K562 (cell line): ENCODE data around the gene KIAA1614. TPM values are rescaled to one million over a fixed set of nuclear protein-coding genes. Genes with fewer than 3 reads are reported as not detected.

ENCODE experiments used
- CTCFL ChIP-seq: IDR thresholded peaks from 2 replicates; pipeline ENCODE4 v1.6.1; 2011; ENCODE audit warnings: borderline replicate concordance, low read depth, mild to moderate bottlenecking, moderate library complexity, low read length; ENCODE audit not compliant: insufficient read depth, poor library complexity, severe bottlenecking
- DMBX1 ChIP-seq: fragments of 250-450 bp; sonication (Bioruptor Pico); IDR thresholded peaks from 2 replicates; pipeline ENCODE4 v1.8.0; 2022; ENCODE audit warnings: inconsistent platforms, mild to moderate bottlenecking, moderate library complexity, borderline replicate concordance
- ELK3 ChIP-seq: fragments of 450-650 bp; formaldehyde crosslinking; IDR thresholded peaks from 2 replicates; pipeline ENCODE4 v1.4.0; 2020; ENCODE audit warnings: mild to moderate bottlenecking
- FOXK2 ChIP-seq, 2 experiments: fragments of 450-650 bp; IDR thresholded peaks in 1 of 2; conservative IDR thresholded peaks in 1 of 2; 2 replicates each; pipeline ENCODE4 v1.6.1; 2016; ENCODE audit warnings: low read depth in 2 of 2, mild to moderate bottlenecking in 1 of 2
- HBP1 ChIP-seq: fragments of 450-650 bp; formaldehyde crosslinking; IDR thresholded peaks from 2 replicates; pipeline ENCODE4 v1.4.0; 2022; ENCODE audit warnings: missing genetic modification characterization
- HDAC2 ChIP-seq: fragments of 450-650 bp; IDR thresholded peaks from 2 replicates; pipeline ENCODE4 v1.6.1; 2016; ENCODE audit warnings: mild to moderate bottlenecking
- HEY1 ChIP-seq: fragments of 250-450 bp; sonication (Bioruptor Pico); IDR thresholded peaks from 2 replicates; pipeline ENCODE4 v1.5.0; 2020; ENCODE audit warnings: mild to moderate bottlenecking, moderate library complexity, borderline replicate concordance
- ID3 ChIP-seq, 2 experiments: fragments of 250-450 bp in 1 of 2; fragments of 450-650 bp in 1 of 2; sonication (Bioruptor Pico) in 1 of 2; IDR thresholded peaks; 2 replicates each; pipeline versions ENCODE4 v1.6.1 to v1.8.0; 2016 to 2021; ENCODE audit warnings: mild to moderate bottlenecking in 2 of 2, moderate library complexity in 2 of 2, missing compliant biosample characterization in 1 of 2, missing genetic modification characterization in 1 of 2
- MAFG ChIP-seq: fragments of 450-650 bp; conservative IDR thresholded peaks from 2 replicates; pipeline ENCODE4 v1.6.1; 2016; ENCODE audit warnings: missing genetic modification characterization, missing compliant biosample characterization
- MCM7 ChIP-seq, 2 experiments: fragments of 450-650 bp; IDR thresholded peaks; 2 replicates each; pipeline ENCODE4 v1.6.1; 2016 to 2018
- MEF2D ChIP-seq: conservative IDR thresholded peaks from 2 replicates; pipeline ENCODE4 v1.6.1; 2016; ENCODE audit warnings: low read depth, missing genetic modification characterization, missing compliant biosample characterization
- NCOA6 ChIP-seq: fragments of 450-650 bp; IDR thresholded peaks from 2 replicates; pipeline ENCODE4 v1.6.1; 2017; ENCODE audit warnings: mild to moderate bottlenecking
- RAD21 ChIP-seq, 2 experiments: fragments of 250-450 bp in 1 of 2; fragments of 450-650 bp in 1 of 2; sonication (Bioruptor Pico) in 1 of 2; formaldehyde crosslinking in 1 of 2; IDR thresholded peaks in 1 of 2; conservative IDR thresholded peaks in 1 of 2; 2 replicates each; pipeline versions ENCODE4 v1.4.0 to v1.8.0; 2020 to 2022; ENCODE audit warnings: mild to moderate bottlenecking in 2 of 2, moderate library complexity in 1 of 2
- RFX7 ChIP-seq: fragments of 250-450 bp; sonication (Bioruptor Pico); IDR thresholded peaks from 2 replicates; pipeline ENCODE4 v1.5.1; 2021; ENCODE audit warnings: mild to moderate bottlenecking
- TAF15 ChIP-seq: fragments of 200-400 bp; formaldehyde crosslinking; IDR thresholded peaks from 2 replicates; pipeline ENCODE4 v1.6.1; 2017; ENCODE audit warnings: mild to moderate bottlenecking, low read depth, low read length, moderate library complexity
- THRAP3 ChIP-seq: fragments of 450-650 bp; IDR thresholded peaks from 2 replicates; pipeline ENCODE4 v1.6.1; 2016; ENCODE audit warnings: mild to moderate bottlenecking, inconsistent platforms, borderline replicate concordance
- ZEB2 ChIP-seq: fragments of 450-650 bp; IDR thresholded peaks from 2 replicates; pipeline ENCODE4 v1.6.1; 2016
- ZKSCAN8 ChIP-seq: fragments of 200-800 bp; sonication (Bioruptor generic); IDR thresholded peaks from 2 replicates; pipeline ENCODE4 v1.6.1; 2016; ENCODE audit warnings: missing genetic modification characterization, missing compliant biosample characterization
- ZNF23 ChIP-seq: fragments of 250-450 bp; sonication (Bioruptor Pico); IDR thresholded peaks from 2 replicates; pipeline ENCODE4 v1.4.0; 2020; ENCODE audit warnings: mild to moderate bottlenecking
- ZNF354B ChIP-seq: fragments of 250-450 bp; sonication (Bioruptor Pico); IDR thresholded peaks from 2 replicates; pipeline ENCODE4 v1.4.0; 2020
- ZNF589 ChIP-seq: fragments of 200-800 bp; sonication (Bioruptor generic); IDR thresholded peaks from 2 replicates; pipeline ENCODE4 v1.6.1; 2016; ENCODE audit warnings: low read depth, missing genetic modification characterization, missing compliant biosample characterization
- polyA plus RNA-seq, 8 experiments: library from polyadenylated mRNA; depleted of rRNA in 4 of 8; stranded (reverse) in 5 of 8; unstranded in 3 of 8; fragments of >200 nt; fragmentation: Nextera tagmentation in 2 of 8; fragmentation: Illumina TruSeq in 1 of 8; extraction: Ambion mirVana in 2 of 8; extraction: Trizol in 1 of 8; gene quantifications; 2 replicates each; pipeline versions ENCODE4 v1.2.1 to v1.2.3, GENCODE V29; 2011 to 2014; ENCODE audit warnings: inconsistent platforms in 1 of 8, missing spikeins in 1 of 8
- total RNA-seq, 7 experiments: library from RNA; depleted of rRNA in 6 of 7; stranded (reverse); fragments of >200 nt in 6 of 7; fragmentation: Illumina TruSeq in 2 of 7; extraction: Trizol in 2 of 7; gene quantifications; 2 replicates each; pipeline versions ENCODE4 v1.2.1 to v1.2.3, GENCODE V29; 2011 to 2021; ENCODE audit warnings: low replicate concordance in 1 of 7
- TF ChIP-seq, protein P1 (sequence below), 3 experiments: IDR thresholded peaks in 2 of 3; conservative IDR thresholded peaks in 1 of 3; 2 replicates each; pipeline ENCODE4 v1.5.1; 2011 to 2012; ENCODE audit warnings: low read length in 3 of 3, mild to moderate bottlenecking in 3 of 3, control low read depth in 2 of 3, improper control_type of control experiment in 1 of 3, inconsistent platforms in 1 of 3, low read depth in 1 of 3, mixed read lengths in 1 of 3, moderate library complexity in 1 of 3; ENCODE audit not compliant: insufficient read depth in 2 of 3

KIAA1614 gene
- total and polyA plus RNA-seq, 9 of the 15 experiments (the other 6 are each of a cell fraction or from before 2014, with no cell fraction given) = 0.01 to 1.1 (median 0.15) TPM; not detected in 1

GRCh38 chr1:180933141-180933540, 20.4 kb downstream of the KIAA1614 start (continued):
- TF ChIP-seq RFX7 (CRISPR knock-in tag) = no peak
- TF ChIP-seq MEF2D (tag) = no peak
- no peak for TF ChIP-seq THRAP3
- no peak for TF ChIP-seq HBP1 (CRISPR knock-in tag)
- no peak for TF ChIP-seq CTCFL
- TF ChIP-seq ZEB2 = 0 out of 2 replicates have a peak, but pooled peaks have one; percentile 25
- no peak for TF ChIP-seq MAFG (tag)
- no peak for TF ChIP-seq ELK3 (CRISPR knock-in tag)
- TF ChIP-seq NCOA6 = no peak
- no peak for TF ChIP-seq ID3 (CRISPR knock-in tag; IDR thresholded peaks at IDR 0.05)
- TF ChIP-seq ID3 (tag; IDR thresholded peaks at IDR 0.05) = peak; percentile 79; the same call in 1 of the 2 replicates
- TF ChIP-seq TAF15 = no peak
- TF ChIP-seq ZNF23 (CRISPR knock-in tag) = no peak
- TF ChIP-seq HEY1 (CRISPR knock-in tag) = no peak
- peak; percentile 13 to 50; a peak in 2 of 4 replicates for TF ChIP-seq RAD21 (CRISPR knock-in tag; conservative IDR thresholded peaks at IDR 0.05 in 1 of 2, IDR thresholded peaks at IDR 0.05 in 1 of 2)
- TF ChIP-seq, protein P1, sequence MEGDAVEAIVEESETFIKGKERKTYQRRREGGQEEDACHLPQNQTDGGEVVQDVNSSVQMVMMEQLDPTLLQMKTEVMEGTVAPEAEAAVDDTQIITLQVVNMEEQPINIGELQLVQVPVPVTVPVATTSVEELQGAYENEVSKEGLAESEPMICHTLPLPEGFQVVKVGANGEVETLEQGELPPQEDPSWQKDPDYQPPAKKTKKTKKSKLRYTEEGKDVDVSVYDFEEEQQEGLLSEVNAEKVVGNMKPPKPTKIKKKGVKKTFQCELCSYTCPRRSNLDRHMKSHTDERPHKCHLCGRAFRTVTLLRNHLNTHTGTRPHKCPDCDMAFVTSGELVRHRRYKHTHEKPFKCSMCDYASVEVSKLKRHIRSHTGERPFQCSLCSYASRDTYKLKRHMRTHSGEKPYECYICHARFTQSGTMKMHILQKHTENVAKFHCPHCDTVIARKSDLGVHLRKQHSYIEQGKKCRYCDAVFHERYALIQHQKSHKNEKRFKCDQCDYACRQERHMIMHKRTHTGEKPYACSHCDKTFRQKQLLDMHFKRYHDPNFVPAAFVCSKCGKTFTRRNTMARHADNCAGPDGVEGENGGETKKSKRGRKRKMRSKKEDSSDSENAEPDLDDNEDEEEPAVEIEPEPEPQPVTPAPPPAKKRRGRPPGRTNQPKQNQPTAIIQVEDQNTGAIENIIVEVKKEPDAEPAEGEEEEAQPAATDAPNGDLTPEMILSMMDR (IDR thresholded peaks at IDR 0.05 in 2 of 3, conservative IDR thresholded peaks at IDR 0.05 in 1 of 3; ENCODE audit: insufficient read depth in 2 of 3, low read depth in 1 of 3, low read length in 3 of 3) = peak; percentile 68 to 70 (median 69)
- peak; percentile 70; the same call in 1 of the 2 replicates for TF ChIP-seq DMBX1 (CRISPR knock-in tag)
- no peak for TF ChIP-seq ZNF354B (CRISPR knock-in tag)
- TF ChIP-seq FOXK2 (conservative IDR thresholded peaks at IDR 0.05 in 1 of 2, IDR thresholded peaks at IDR 0.05 in 1 of 2; ENCODE audit: low read depth in 2 of 2) = 0 out of 4 replicates have a peak, but pooled peaks of 1 of the 2 experiments have one; percentile 24
- no peak for TF ChIP-seq ZNF589 (CRISPR knock-in tag)
- no peak for TF ChIP-seq MCM7 (IDR thresholded peaks at IDR 0.05)
- peak; percentile 49; the same call in 1 of the 2 replicates for TF ChIP-seq ZKSCAN8 (CRISPR knock-in tag)
- peak; percentile 79 for TF ChIP-seq HDAC2
